Measurements from ENCODE around the gene AOPEP.

AOPEP gene

GRCh38 chr9:95129476-95130291 lies 403.2 kb downstream of the AOPEP start:
- TF ChIP-seq FOXM1 (IDR thresholded peaks at IDR 0.05; ENCODE audit: borderline replicate concordance, low read depth) = no peak
- TF ChIP-seq TEAD4 (IDR thresholded peaks at IDR 0.05) = no peak
- TF ChIP-seq EP300 (IDR thresholded peaks at IDR 0.05; ENCODE audit: borderline replicate concordance) = no peak
- no peak for TF ChIP-seq RAD21 (IDR thresholded peaks at IDR 0.05; ENCODE audit: low read depth)
- TF ChIP-seq EGR1 (IDR thresholded peaks at IDR 0.05) = no peak
- no peak for TF ChIP-seq TCF12 (IDR thresholded peaks at IDR 0.05; ENCODE audit: low read depth)
- TF ChIP-seq CREB1 (IDR thresholded peaks at IDR 0.05; ENCODE audit: low read depth) = no peak
- no peak for TF ChIP-seq NFIC (IDR thresholded peaks at IDR 0.05)
- no peak for TF ChIP-seq CEBPB (IDR thresholded peaks at IDR 0.05)
- TF ChIP-seq USF1 (IDR thresholded peaks at IDR 0.05) = no peak
- no peak for TF ChIP-seq MAX (IDR thresholded peaks at IDR 0.05)
- TF ChIP-seq REST (IDR thresholded peaks at IDR 0.05; ENCODE audit: low read depth) = no peak
- no peak for TF ChIP-seq ZBTB7A (IDR thresholded peaks at IDR 0.05; ENCODE audit: low read depth)
- TF ChIP-seq YY1 (IDR thresholded peaks at IDR 0.05; ENCODE audit: low read depth) = no peak
- no peak for TF ChIP-seq TAF1 (IDR thresholded peaks at IDR 0.05; ENCODE audit: low read depth)

GRCh38 chr9:95130484-95130883 lies 404.0 kb downstream of the AOPEP start:
- no peak for TF ChIP-seq USF1 (IDR thresholded peaks at IDR 0.05)

- TF ChIP-seq MAX (IDR thresholded peaks at IDR 0.05) (no peak), RAD21 (IDR thresholded peaks at IDR 0.05; ENCODE audit: low read depth) (peak; percentile 76), TEAD4 (IDR thresholded peaks at IDR 0.05) (no peak), USF1 (IDR thresholded peaks at IDR 0.05) (no peak)
Measured at GRCh38 chr9:95131023-95131943, 404.8 kb downstream of the AOPEP start.

- TF ChIP-seq MAX (IDR thresholded peaks at IDR 0.05) (no peak), TAF1 (IDR thresholded peaks at IDR 0.05; ENCODE audit: low read depth) (no peak), USF1 (IDR thresholded peaks at IDR 0.05) (no peak), YY1 (IDR thresholded peaks at IDR 0.05; ENCODE audit: low read depth) (no peak), CREB1 (IDR thresholded peaks at IDR 0.05; ENCODE audit: low read depth) (no peak), TCF12 (IDR thresholded peaks at IDR 0.05; ENCODE audit: low read depth) (no peak), ZBTB7A (IDR thresholded peaks at IDR 0.05; ENCODE audit: low read depth) (no peak), NFIC (IDR thresholded peaks at IDR 0.05) (no peak), RAD21 (IDR thresholded peaks at IDR 0.05; ENCODE audit: low read depth) (no peak), EGR1 (IDR thresholded peaks at IDR 0.05) (no peak), FOXM1 (IDR thresholded peaks at IDR 0.05; ENCODE audit: borderline replicate concordance, low read depth) (no peak), EP300 (IDR thresholded peaks at IDR 0.05; ENCODE audit: borderline replicate concordance) (no peak), TEAD4 (IDR thresholded peaks at IDR 0.05) (no peak), CEBPB (IDR thresholded peaks at IDR 0.05) (no peak)
Measured at GRCh38 chr9:95132366-95133324, 406.1 kb downstream of the AOPEP start.

- no peak for TF ChIP-seq TAF1 (IDR thresholded peaks at IDR 0.05; ENCODE audit: low read depth)
- TF ChIP-seq TCF12 (IDR thresholded peaks at IDR 0.05; ENCODE audit: low read depth) = no peak
- TF ChIP-seq MAX (IDR thresholded peaks at IDR 0.05) = no peak
- TF ChIP-seq EP300 (IDR thresholded peaks at IDR 0.05; ENCODE audit: borderline replicate concordance) = no peak
- TF ChIP-seq RAD21 (IDR thresholded peaks at IDR 0.05; ENCODE audit: low read depth) = no peak
- TF ChIP-seq USF1 (IDR thresholded peaks at IDR 0.05) = no peak
- no peak for TF ChIP-seq NFIC (IDR thresholded peaks at IDR 0.05)
- TF ChIP-seq TEAD4 (IDR thresholded peaks at IDR 0.05) = no peak
- no peak for TF ChIP-seq EGR1 (IDR thresholded peaks at IDR 0.05)
- TF ChIP-seq ZBTB7A (IDR thresholded peaks at IDR 0.05; ENCODE audit: low read depth) = no peak
- TF ChIP-seq CREB1 (IDR thresholded peaks at IDR 0.05; ENCODE audit: low read depth) = no peak
- TF ChIP-seq CEBPB (IDR thresholded peaks at IDR 0.05) = no peak
- TF ChIP-seq FOXM1 (IDR thresholded peaks at IDR 0.05; ENCODE audit: borderline replicate concordance, low read depth) = no peak
Measured at GRCh38 chr9:95133325-95133705, 406.8 kb downstream of the AOPEP start.
